ENCODE measurements around the gene KRT6A. TPM values are rescaled to one million over a fixed set of nuclear protein-coding genes. Genes with fewer than 3 reads are reported as not detected.
"Not testable (repeated sequence)": the region's sequence is repeated elsewhere in the genome, so short reads cannot be mapped to it uniquely, and the experiment has no call there.

Gene KRT6A
- total RNA-seq, 1 donor from 2014 or later, result 18,870 TPM

DNA sequence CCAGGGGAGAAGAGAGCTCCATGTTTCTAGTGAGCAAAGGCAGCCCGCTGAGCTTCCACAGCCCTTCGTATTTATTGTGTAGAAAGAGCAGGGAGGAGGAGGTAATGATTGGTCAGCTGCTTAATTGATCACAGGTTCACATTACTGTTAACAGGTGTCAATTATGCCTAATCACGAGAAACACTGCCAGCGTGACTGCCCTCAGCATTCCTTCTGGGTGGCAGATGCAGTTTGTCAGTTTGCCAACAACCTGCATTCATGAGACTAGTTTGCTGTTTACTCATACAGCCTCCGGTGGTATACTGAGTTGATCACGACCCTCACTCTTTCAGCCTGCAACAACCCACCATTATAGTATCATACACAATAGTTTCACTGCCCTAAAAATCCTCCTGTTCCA, 7.5 kb upstream of the KRT6A start:
- not testable (repeated sequence) for ATAC-seq

DNA sequence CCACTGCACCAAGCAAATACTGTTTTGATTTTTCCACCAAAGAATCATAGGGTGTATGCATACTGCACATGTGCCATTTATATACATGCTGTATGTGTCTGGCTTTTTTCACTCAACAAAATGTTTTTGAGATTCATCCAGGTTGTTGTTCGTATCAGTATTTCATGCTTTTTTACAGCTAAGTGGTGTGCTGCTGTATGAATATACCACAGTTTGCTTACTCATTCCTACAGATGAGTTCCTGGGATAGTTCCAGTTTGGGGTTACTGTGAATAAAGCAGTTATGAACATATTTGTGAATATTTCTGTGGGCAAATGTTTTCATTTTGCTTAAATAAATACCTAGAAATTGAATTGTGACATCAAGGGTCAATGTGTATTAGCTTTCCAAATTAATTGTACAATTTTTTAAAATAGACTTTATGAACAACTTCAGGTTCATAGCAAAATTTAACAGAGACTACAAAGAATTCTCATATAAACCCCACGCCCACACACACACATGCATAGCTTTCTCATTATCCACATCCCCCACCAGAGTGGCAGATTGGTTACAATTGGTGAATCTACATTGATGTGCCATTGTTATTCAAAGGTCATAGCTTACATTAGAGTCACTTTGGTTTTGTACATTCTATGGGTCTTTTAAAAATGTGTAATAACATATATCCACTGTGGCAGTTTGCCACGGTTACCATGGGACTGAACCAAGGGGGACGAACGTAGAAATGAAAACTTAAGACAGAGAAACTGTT, 6.9 kb upstream of the KRT6A start:
- no peak for ATAC-seq

DNA sequence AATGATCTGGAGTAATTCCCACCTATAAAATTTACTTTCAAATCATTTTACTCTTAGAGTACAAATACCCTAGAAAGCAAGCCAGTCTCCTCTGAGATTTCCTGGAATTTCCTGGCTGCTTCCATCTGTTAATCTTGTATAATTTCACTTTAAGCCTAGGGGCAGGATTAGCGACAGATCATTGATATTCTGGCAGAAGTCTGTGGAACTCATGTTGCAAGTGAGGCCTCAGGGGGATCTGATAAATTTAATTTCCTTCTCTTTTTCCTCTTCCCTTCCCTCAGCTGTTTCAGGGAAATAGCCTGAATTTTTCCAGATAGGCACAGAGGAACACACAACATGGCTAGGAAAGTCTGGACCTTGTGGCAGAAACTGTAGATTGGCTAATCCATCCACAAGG, 5.9 kb upstream of the KRT6A start:
- no peak for ATAC-seq

DNA sequence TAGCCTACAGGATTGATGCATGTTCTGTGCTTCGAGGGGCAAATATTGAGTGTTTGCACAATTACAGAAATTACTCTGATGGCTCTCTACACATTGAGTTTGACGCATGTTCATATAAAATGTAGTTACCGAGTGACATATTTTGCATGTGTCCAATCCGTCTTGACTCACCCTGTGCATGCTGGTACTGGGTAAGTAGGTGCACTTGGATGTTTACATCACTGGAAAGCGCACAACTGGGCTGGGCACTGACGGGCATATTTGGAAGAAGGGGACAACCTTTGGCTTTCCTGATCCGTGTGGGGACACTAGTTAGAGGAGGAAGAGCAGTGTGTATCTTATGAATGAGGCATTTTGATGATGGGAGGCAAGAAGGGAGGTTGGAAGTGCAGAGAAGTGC, 4.9 kb upstream of the KRT6A start:
- no peak for ATAC-seq

DNA sequence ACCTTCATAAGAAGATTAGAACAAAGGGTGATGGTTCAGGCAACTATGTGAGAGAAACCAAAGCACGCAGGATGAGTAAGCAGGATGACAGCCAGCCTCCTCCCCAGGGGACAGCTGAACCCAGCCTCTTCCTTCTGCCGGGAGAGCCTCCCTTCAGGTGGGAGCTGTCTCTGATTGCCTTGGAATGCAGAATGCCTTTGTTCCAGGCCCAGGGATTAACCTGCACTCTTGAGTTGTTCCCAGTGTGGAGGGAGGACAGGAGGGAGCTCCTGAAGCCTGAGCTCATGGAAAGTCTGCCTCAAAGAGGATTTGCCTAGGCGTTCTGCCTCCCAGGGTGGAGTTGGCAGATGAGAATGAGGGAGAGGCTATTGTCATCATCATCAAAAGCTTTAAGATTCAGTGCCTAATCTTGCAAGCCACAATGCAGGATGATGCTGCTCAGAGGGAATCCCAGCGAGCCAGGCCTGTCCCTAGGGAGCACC, 3.6 kb upstream of the KRT6A start:
- peak; percentile 27 for ATAC-seq

DNA sequence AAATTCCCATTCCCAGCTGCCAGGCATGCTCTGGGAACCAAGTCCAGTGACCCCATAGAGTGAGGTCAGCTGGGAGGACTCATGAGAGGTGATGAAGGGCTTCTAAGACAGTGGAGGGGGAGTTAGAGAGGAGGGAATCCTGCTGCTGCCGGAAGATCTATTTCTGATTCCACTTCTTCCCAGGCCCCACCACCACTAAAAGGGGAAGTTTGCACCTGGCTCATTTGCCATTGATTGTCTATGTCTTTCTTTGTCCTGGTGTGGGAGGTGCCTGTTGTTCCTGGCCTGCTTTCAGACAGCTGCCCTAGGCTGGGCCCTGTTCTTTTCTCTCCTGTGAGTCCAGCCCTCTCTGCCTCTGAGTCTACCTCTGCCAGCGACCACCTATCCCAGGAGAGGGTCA, 3.0 kb upstream of the KRT6A start:
- ATAC-seq, result no peak

DNA sequence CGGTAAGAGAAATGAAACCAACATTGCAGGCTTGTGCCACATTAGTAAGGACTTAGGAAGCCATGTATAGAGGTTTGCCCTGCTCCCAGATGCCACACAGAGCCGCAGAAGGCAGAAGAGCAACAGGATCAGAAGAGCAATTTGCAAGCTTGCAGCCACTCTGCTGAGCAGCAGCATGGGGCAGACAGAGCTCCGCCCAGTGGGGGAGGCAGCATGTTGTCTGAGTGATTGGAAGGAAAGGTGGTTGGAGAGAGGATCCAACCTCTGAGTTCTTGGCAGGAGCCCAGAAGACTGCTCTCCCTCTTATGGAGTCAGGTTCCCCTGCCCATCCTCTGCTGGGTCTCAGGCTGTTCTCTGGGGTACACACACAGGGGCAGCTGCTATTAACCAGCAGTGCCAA, 2.3 kb upstream of the KRT6A start:
- peak; percentile 4 for ATAC-seq

DNA sequence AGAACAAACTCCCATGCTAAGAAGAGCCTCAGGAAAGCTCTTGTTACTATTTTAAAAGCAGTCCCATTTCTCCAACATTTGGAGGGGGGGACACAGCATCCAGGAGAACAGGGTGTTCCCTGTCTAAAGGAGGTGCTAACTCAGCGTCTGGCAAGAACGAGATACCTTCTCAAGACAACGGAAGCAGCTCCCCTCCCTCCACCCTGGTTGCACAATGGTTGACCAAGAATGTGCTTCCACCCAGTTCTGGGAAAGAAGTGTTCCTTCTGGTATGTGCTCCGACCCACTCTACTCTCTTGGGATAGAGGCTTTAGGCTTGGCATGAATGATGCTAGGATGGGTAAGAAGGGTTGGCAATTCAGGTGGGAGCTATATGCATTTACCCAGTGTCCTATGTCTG, 1.5 kb upstream of the KRT6A start:
- ATAC-seq, result peak; percentile 26

DNA sequence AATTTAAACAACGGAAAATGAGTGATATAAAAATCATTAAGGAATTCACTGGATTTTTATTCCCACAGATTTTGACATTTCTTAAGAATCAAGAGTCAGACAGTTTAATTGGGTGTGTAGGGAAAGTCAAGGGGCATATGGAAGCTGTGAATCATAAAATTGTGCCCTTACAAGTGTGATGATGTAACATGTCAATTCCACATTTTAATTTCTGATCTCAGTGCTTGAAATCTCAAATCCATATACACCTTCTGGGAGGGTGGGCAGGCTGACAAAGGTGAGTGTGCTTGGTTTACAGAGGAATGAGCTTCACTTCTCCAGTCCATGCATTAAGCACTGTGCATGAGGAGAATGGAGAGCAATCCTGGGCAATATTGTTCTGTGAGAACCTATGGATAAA, 1.0 kb upstream of the KRT6A start:
- no peak for ATAC-seq

DNA sequence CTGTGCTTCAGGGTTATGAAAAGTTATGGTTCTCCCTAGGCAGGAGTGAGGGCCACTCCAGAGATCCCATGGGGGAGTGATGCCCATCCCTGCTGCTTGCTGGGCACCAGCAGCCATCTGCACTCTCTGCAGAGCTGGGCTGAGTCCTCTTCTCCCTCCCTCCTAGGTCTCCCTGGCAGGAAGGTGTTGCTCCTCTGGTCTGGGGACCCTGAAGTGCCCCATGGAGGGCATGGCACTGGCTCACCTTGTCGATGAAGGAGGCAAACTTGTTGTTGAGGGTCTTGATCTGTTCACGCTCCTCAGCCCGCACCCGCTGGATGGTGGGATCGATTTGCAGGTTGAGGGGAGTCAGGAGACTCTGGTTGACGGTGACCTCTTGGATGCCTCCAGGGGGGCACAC, 652 bp downstream of the KRT6A start:
- not testable (repeated sequence) for ATAC-seq

DNA sequence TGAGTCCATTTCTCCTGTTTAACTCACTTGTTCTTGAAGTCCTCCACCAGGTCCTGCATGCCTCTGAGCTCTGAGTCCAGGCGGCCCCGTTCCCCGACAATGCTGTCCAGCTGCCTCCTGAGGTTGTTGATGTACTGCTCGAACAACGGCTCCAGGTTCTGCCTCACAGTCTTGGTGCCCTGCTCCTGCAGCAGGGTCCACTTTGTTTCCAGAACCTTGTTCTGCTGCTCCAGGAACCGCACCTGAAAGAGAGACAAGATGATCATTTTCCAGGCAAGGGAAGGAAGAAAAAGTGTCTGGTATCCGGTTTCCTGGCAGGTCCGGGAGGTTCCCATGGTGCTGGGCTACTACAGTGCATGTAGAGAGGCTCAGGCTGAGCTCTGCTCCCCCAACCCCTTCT, 1.6 kb downstream of the KRT6A start:
- ATAC-seq, result not testable (repeated sequence)

DNA sequence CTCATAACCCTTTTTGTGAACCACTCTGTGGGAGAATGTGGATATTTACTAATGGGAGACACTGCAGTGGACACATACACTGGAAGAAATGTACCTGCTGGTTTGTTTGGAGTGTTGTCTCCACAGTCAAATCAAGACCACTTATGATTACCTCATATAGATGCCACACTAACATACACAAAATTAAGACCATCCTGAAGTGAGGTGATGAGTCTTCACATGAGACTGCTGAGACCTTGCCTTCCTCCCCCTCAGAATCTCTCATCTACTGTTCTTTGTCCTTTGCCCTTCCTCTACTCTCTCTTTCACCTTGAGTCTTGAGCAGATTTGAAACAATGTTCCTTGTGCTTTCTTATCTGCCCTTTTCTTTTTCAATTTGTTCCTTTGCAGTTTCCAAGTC, 4.3 kb downstream of the KRT6A start:
- peak; percentile 1 for ATAC-seq

DNA sequence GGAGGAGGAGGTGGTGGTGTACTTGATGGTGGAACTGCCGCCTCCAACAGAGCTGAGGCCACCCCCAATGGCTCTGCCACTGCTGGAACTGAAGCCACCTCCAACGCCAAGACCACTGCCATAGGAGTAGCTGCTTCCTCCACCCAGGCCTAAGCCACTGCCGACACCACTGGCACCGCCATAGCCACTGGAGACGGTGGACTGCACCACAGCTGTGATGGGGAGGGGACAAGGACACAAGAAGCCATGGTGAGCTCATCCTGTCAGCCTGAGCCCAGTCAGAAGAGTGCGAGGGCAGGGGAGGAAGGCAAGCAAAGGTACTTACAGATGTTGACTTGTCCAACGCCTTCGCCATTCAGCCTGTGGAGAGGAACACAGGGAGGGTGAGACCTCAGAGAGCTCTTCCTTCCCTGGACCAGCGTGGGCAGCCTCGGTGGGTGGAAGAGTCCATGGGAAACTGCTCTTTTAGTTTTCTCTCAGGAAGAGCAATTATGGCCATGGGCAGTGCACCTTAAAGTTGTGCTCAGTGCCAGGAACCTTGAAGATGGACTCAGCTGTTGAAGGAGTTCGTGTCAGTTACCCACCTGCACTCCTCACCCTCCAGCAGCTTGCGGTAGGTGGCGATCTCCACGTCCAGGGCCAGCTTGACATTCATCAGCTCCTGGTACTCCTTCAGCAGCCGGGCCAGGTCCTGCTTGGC, 5.2 kb downstream of the KRT6A start:
- ATAC-seq, result peak; percentile 12

DNA sequence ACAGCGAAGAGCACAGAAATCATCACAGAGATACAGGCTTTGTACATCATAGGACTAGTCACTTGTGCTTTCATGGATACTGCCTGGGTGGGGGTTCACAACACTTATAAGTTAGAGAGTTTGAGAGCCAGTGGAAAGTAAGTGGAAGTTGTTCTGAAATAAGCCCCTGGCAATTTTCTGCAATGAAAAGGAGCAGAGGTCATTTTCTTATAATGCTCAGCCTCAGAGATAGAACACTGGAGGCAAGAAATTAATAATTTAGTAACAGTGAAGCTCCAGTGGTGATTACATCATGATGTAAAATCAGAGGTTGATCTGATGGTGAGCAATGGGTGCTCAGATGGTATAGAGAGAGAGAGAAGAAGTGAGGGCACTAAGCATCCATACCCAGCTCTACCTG, 5.8 kb downstream of the KRT6A start:
- ATAC-seq, result peak; percentile 3

DNA sequence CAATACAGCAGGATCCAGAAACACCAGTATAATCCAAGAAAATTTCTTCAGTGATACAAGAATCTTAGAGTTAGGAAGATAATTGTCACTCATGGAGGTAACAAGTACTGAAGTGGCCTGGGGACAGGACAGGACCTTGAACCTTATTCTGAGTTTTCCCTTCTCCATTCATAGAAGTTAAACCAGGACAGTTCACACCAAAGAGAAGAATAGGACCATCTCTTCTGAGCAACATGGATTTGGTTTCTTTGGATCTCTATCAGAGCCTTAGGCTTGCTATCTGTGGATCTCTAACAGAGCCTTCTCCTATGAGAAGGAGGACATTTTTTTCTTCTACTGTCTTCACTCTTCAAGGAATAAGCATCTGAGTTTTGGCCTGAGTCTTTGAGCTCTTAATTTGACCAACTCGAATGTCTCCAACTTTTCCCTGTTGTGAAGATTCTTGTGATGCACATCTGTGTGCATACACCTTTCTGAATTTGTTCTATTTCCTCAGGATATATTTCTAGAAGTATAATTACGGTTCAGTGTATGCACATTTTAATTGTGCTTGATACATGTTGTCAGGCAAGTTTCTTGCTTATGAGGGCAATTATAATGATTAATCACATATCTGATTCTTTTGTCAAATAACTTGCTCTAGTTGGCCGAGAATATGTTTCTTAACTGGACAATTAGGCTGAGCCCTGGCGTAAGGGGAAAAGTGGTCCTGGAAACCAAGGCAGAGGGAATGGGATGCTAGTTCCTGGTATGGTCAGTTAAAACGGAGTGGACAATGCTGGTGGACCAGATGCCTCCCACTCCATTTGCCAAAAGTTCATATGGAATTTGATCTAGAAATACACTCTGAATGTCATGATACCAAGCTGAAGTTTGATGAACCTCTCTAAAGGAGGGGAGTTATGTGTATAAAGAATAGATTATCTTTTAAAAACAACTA, 6.6 kb downstream of the KRT6A start:
- peak; percentile 3 for ATAC-seq

DNA sequence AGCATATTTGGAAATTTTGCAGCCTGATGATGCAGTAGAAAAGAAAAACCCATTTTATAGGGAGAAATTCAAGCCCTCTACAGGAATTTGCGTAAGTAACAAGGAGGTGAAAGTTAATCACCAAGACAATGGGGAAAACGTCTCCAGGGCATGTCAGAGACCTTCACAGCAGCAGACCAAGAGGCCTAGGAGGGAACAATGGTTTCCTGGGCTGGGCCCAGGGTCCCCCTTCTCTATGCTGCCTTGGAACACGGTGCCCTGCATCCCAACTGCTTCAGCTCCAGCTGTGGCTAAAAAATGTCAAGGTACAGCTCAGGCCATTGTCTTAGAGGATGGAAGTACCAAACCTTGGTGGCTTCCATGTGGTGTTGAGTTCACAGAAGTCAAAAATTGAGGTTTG, 13.0 kb downstream of the KRT6A start:
- ATAC-seq, result no peak

DNA sequence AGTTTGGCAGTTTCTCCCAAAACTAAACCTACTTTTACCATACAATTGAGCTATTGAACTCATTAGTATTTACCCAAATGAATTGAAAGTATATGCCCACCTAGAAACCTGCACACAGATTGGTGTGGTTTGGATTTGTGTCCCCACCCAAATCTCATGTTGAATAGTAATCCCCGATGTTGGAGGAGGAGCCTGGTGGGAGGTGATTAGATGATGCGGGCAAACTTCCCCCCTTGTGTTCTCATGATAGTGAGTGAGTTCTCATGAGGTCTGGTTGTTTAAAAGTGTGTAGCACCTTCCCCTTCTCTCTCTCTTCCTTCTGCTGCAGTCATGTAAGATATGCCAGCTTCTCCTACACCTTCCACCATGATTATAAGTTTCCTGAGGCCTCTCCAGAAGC, 15.4 kb downstream of the KRT6A start:
- no peak for ATAC-seq

DNA sequence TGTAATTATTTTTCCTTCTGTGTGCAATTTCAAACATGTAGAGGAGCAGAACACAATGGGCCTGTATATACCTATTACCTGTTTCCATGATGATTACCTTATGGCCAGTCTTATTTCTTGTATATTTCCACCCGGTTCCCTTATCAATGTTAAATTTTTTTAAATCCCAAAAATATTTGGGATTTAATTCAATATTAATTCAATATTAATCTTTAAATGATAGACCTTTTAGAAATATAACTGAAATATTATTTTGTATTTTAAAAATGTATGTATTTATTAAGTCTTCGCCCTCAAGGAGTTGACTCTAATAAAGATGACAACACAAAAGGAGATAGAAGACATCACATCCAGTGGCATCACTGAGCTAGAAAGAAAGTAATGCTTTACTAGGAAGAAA, 18.8 kb downstream of the KRT6A start:
- ATAC-seq, result no peak

DNA sequence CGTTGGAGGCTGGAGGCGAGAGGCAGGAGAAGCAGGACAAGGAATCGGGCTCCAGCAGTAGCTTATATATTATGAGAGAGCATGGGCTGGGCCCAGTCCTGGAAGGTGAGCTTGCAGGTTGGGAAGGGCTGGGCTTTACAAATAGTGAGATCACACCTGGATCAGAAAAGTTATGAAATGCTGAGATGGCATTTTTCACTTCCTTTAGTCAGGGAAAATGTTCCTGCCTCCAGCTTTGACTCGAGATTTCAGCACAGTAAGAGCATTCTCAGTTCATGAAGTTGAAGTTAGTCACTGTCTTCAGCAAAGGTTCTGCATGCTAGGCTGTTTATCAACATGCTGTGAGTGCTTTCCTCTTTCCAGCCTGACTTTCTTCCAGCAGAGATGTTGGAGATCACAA, 19.3 kb downstream of the KRT6A start, which contains the start of gene KRT6C:
KRT6C (minus strand) TSS at position 38 of the 400 bp plus-strand sequence. CDS start 68 bp downstream, outside the sequence.
- peak; percentile 85 for ATAC-seq

DNA sequence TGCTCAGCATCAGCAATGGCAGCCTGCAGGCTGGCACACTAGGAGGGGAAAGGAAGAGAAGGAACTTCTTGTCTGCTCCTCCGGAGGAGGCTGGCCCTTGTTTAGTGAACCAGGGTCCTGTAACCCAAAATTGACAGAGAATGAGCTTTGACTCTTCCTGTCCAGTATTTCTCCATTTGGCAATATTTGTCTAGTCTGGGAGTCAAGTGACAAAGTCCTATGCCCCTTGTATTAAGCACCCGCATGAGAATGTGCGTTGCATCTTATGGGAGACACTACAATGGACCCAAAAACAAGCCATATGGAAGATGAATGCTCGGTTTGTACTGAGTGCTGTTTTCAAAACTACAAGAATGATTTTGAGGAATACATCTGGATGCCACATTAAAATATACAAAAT, 23.2 kb downstream of the KRT6A start:
- no peak for ATAC-seq

DNA sequence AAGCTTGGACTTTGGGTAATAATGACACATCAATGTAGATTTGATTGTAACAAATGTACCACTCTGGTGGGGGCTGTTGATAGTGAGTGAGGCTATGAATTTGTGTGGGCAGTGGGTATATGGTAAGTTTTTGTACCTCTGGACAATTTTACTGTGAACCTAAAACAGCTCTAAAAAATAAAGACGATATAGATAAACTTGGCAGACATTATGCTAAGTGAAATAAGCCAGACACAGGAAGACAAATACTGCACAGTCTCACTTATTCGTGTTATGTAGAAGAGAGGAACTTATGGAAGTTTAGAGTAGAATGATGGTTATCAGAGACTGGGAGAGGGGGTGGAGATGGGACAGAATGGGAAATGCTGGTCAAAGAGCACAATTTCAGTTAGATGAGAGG, 28.2 kb downstream of the KRT6A start:
- no peak for ATAC-seq

DNA sequence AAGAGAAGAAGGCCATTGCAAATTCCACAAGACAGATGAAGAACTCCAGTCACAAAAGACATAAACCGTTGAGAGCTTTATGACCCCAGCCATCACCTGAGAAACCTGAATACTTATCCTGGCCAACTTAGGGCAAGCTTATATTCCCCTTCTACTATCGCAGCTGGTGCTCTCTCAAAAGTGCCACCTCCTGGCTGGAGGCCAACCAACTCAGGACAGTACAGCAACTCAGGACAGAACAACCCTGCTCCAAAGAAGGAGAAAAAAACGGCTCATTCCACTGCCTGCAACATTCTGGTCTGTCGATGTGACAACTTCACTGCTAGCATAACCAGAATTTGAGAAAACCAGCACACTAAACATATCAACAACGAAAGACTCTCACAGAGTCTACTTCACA, 31.4 kb downstream of the KRT6A start:
- no peak for ATAC-seq

DNA sequence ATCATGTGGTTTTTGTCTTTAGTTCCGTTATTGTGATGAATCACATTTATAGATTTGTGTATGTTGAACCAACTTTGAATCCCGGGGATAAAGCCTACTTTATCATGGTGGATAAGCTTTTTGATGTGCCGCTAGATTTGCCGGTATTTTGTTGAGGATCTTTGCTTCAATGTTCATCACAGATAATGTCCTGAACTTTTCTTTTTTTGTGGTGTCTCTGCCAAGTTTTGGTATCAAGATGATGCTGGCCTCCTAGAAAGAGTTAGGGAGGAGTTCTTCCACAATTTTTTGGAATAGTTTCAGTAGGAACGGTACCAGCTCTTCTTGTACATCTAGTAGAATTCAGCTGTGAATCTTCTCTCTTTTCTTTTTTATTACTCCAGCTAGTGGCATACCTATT, 34.2 kb downstream of the KRT6A start:
- ATAC-seq, result no peak

Data from esophagus mucosa (tissue), 1 donor.